ENCODE data around the gene CAMKK1.

The CAMKK1 gene

GRCh38 chr17:3895354-3895753 lies 2.5 kb upstream of the CAMKK1 start:
- DNase-seq = no peak

GRCh38 chr17:3894911-3895343 lies 2.1 kb upstream of the CAMKK1 start:
- no peak for DNase-seq

GRCh38 chr17:3894188-3894587 lies 1.3 kb upstream of the CAMKK1 start:
- no peak for DNase-seq

DNA sequence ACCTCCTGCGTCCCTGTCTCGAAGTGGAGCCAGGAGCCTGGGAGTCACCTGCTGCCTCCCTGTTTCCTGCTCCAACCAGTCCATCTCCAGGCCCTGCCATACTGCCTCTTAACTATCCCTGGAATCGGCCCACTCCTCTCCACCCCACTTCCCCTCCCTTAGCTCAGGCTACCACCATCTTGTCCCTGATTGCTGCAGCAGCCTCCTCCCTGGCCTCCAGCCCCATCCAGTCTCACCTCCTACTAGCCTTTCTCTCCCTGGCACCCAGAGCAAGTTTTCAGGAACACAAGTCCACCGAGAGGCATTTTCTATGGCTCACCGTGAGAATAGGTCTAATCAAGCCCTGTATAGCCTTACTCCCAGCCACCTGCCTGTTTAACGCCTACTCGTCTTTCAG lies 865 bp upstream of the CAMKK1 start:
- no peak for DNase-seq

GRCh38 chr17:3892095-3892998 lies 506 bp downstream of the CAMKK1 start:
- DNase-seq = peak; percentile 89

- DNase-seq = no peak
These were observed 1.2 kb downstream of the CAMKK1 start for GRCh38 chr17:3891626-3892094.

- no peak for DNase-seq
These were observed 2.0 kb downstream of the CAMKK1 start for GRCh38 chr17:3890878-3891219.

- DNase-seq = peak; percentile 94
These were observed 2.6 kb downstream of the CAMKK1 start for GRCh38 chr17:3890082-3890877.

- no peak for DNase-seq
These were observed 3.4 kb downstream of the CAMKK1 start for GRCh38 chr17:3889325-3890012.

- DNase-seq = peak; percentile 96
These were observed 4.3 kb downstream of the CAMKK1 start for GRCh38 chr17:3888343-3889171.

GRCh38 chr17:3887804-3888203 lies 5.0 kb downstream of the CAMKK1 start:
- DNase-seq = no peak

DNA sequence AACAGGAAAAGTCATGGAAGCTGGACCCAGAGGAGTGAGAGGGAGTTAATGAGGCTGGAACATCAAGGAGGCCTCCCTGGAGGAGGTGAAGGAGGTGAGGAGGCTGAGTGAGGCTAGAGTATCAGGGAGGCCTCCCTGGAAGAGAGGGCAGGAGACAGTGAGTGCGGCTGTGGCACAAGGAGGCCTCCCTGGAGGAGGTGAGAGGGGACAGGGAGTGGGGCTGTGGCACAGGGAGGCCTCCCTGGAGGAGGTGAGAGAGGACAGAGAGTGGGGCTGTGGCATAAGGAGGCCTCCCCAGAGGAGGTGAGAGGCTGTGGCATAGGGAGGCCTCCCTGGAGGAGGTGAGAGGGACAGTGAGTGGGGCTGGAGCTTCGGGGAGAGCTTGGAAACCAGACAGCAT lies 5.5 kb downstream of the CAMKK1 start:
- no peak for DNase-seq

GRCh38 chr17:3886776-3887175 lies 6.1 kb downstream of the CAMKK1 start:
- DNase-seq = no peak

- peak; percentile 94 for DNase-seq
These were observed 6.9 kb downstream of the CAMKK1 start for GRCh38 chr17:3885970-3886369.

GRCh38 chr17:3885271-3885670 lies 7.6 kb downstream of the CAMKK1 start:
- no peak for DNase-seq

- DNase-seq = no peak
These were observed 8.7 kb downstream of the CAMKK1 start for GRCh38 chr17:3884188-3884587.

GRCh38 chr17:3882276-3882675 lies 10.6 kb downstream of the CAMKK1 start:
- DNase-seq = no peak

DNA sequence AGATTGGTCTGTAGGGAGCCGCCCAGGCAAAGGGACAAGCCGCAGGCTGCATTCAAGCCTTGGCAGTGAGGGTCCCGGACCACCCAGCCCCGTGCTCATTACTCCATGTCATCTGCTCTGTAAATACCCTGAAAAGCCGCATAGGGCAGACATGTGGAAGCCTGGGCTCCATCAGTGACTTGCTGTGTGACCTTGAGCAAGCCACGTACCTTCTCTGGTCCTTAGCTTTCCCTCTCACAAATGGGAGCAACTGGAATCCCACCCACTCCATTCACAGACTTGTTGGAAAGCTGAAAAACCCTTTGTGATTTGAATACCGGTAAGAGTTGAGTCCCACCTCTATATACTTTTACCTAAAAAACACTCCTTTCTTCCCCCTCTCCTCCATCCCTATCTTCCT lies 11.9 kb downstream of the CAMKK1 start:
- no peak for DNase-seq

GRCh38 chr17:3879591-3880417 lies 13.0 kb downstream of the CAMKK1 start:
- DNase-seq = peak; percentile 78

- DNase-seq = peak; percentile 91
These were observed 13.7 kb downstream of the CAMKK1 start for GRCh38 chr17:3879186-3879585.

DNA sequence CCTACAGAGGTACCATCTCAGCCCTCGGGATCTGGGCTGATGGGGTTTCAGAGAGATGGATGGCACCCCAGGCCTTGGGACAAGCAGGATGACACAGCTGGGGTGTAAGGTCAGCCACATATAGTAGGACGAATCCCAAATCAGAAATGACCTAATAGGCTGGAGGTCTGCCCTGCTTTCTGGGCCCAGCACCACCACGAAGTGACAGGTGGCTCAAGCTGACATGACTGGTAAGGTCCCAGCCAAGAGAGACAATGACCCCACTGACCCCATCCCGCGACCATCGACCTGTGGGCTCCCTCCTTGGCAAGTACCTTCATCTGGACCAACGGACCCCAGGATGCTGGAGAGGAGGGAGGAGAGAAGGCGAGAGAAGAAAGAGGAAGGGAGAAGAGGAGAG lies 15.6 kb downstream of the CAMKK1 start:
- no peak for DNase-seq

DNA sequence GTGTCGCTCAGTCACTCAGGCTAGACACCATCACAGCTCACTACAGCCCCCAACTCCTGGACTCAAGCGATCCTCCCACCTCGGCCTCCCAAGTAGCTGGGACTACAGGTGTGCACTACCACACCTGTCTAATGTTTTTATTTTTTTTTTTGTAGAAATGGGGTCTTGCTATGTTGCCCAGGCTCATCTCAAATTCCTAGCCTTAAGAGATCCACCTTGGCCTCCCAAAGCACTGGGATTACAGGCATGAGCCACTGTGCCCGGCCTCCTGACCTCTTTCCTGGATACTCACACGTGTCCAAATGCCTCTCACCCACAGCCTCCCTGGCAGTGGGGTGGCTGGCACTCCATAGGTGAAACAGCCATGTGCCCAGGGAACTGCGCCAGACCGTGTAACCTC lies 17.5 kb downstream of the CAMKK1 start:
- no peak for DNase-seq

Data from islet precursor cell (in vitro differentiated cells).